ENCODE data around the gene SMARCA4. TPM values are rescaled to one million over a fixed set of nuclear protein-coding genes. Genes with fewer than 3 reads are reported as not detected.
A peak's percentile ranks its signal among the peaks of the same experiment; 100 is the strongest.

The SMARCA4 gene
- total RNA-seq, 1 donor from 2014 or later, result 74.2 TPM

DNA sequence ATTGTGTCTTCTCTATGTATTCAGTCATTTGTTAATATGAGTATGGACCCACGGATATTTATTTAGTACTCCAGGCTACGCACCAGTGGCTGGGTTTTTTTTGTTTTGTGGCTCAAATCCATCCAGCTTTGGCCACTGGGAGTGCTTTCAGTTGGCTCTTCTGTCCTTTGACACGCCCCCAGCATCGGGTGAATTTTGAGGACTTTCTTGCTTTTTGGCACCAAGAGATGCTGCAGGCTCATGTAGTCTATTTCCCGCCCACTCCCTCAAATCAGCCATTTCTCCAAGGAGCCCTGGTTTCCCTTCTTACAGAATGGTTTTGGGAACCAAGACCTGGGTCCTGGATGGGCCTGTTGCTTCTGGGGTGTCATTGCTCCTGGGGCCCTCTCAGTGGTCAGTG, 55.8 kb downstream of the SMARCA4 start:
- DNase-seq, result no peak

DNA sequence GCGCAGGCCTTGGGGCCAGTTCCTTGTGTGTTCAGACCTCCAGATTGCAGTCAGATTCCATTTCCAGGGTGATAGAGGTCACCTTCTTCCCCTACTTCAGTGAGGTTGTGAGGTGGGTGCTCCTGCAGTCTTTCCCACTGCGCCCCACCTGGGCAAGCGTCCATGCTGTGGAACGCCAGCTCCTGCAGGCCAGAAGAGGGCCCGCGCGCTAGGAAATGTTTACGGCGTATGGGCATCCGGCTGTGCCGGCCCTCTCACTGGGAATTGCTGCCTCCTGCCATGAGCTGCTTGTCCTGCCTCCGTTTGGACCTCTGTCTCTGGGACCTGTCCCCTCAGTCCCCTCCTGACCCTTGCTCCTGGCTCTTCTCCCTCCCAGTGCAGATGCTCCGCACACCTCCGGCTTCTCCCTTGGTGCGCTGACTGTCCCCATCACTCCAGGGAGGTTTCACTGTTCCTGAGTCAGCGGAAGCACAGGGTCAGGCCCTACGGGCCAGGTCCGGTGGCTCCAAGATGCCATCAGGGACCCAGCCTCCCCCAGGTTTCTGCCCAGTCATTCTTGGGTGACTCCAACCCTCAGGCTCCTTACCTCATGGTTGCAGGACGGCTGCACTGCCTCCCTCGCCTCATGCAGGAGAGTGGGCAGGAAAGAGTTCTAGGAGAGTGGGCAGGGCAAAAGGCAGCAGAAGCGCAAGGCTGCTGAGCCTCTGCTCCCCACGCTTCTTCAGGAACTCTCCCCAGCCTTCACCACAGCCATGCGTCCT, 56.6 kb downstream of the SMARCA4 start:
- DNase-seq, result no peak

GRCh38 chr19:11018179-11018578, 57.3 kb downstream of the SMARCA4 start:
- DNase-seq, result no peak

- DNase-seq, result no peak
Measured at GRCh38 chr19:11018763-11019162, 57.9 kb downstream of the SMARCA4 start.

DNA sequence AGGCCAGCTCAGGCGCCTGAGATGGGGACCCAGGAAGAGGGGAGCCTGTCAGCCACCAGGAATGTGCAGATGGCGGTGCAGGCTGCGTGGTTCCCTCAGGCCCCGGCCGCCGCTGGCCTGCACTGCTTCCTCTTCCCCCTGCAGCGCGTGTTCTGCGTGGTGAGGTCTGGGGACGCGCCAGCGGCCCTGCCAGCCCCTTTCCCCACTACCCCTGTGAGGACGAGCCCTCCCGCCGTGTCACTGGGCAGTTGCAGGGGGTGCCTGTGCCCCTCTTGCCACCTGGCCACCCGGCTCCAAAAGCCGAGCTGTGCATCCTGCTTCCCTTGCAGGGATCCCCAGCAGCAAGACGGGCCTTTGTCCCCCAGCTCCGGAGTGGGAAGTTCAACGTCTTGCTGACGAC, 58.4 kb downstream of the SMARCA4 start:
- DNase-seq, result no peak

GRCh38 chr19:11019824-11020223, 59.0 kb downstream of the SMARCA4 start:
- DNase-seq, result no peak

DNA sequence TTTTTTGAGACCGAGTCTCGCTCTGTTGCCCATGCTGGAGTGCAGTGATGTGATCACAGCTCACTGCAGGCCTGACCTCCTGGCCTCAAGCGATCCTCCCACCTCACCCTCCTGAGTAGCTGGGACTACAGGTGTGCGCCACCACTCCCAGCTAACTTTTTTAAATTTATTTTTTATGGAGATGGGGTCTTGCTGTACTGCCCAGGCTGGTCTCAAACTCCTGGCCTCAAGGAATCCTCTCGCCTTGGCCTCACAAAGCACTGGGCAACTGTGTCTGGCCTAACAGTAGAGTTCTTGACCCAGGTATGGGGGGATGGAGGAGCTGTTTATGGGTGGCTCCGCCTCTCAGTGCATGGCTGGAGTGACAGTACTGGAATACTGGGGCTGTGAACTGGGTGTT, 59.6 kb downstream of the SMARCA4 start:
- no peak for DNase-seq

DNA sequence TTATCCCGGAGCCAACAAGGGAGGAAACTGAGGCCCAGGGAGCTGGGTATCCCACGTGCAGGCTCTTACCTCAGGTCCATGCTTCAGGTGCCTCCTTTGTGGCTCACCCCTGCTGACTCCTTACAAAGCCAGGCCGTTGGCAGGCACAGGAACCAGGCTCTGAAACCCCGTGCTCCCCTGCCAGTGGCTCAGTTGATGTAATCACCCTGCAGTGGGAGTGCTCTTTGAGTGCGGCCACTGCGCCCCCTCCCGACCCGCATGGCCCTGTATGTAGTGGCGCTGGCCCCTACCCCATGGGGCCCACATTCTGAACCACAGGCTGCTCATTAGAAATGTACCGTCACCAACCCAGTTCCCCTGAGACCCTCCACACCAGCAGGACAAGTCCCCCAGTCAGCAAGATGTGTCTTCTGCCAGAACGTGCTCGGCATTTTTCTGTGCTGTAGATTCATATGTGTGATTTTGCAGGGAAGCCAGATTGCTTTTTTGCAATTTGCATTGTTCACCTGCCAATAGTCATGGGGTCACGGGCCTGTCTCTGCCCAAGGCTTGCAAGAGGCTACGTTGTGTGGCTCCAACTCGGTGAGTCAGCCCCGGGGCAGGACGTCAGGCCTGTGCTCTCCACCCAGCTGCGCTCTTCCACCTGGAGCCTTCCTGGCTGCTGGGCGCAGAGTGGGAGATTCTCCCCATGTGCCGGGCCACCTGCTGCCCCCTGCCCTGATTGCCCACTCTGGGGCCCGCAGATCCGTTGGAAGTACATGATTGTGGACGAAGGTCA, 60.3 kb downstream of the SMARCA4 start:
- no peak for DNase-seq

DNA sequence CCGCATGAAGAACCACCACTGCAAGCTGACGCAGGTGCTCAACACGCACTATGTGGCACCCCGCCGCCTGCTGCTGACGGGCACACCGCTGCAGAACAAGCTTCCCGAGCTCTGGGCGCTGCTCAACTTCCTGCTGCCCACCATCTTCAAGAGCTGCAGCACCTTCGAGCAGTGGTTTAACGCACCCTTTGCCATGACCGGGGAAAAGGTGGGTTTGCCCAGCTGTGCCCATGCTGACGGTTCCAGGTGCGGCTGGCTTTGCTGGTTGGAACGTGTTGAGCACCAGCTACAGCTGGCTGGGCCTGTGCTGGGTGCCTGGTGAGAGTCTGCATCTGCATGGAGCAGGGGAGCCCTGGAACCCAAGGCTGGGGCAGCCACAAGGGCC, 60.9 kb downstream of the SMARCA4 start:
- DNase-seq, result no peak

DNA sequence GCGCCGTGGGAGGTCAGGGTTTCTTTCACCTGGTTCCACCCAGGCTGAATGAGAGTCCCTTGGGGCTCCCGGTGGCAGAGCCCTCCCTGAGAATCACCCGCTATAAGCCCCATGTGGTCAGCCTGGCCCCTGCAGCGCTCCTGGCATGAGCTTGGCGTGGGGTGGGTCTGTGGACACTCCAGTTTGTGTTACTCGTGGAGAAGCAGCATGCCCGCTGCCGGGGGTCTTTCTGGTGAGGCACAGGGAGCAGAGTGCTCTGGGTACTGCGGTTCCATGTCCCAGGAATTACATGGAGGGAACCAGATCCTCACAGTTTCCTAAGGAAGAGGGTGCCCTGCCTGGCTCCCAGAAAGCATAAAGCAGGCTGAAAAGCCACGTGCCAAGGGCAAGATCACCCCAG, 62.2 kb downstream of the SMARCA4 start:
- no peak for DNase-seq

- no peak for DNase-seq
Measured at GRCh38 chr19:11023710-11024109, 62.9 kb downstream of the SMARCA4 start.

- no peak for DNase-seq
Measured at GRCh38 chr19:11024259-11024658, 63.4 kb downstream of the SMARCA4 start.

DNA sequence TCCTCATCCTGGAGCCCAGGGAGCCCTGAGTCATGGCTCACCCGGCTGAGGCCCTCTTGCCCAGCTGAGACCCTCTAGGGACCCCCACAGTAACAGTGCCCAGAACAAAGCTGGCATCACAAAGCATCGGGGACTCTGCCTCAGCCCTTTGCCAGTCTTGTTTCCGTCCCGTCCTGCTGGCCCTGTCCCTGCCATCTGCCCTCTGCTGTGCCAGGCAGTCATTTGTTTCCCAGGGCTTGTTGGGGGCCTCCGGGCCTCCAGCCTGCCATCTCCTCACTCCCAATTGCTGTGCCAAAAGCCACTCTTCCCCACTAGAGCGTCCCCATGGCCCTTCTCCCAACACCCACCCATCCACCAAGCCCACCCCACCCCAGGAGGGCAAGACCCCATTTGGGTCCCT, 64.2 kb downstream of the SMARCA4 start:
- no peak for DNase-seq

DNA sequence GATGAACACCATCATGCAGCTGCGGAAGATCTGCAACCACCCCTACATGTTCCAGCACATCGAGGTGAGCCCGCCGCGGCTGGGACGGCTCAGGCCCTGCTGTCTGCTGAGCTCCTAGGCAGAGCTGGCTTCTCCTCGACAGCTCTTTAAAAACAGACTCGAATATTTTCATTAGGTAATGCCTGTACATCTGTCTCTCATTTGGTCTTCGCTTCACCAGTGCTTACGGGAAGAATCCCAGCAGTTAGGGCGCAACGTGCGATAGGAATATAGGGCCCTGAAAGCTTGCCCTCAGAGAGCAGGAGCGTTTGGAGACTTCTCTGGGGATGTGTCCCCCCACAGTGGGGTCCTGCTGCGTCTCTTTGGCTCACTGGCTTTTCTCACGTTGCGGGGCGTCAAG, 64.6 kb downstream of the SMARCA4 start:
- no peak for DNase-seq

- no peak for DNase-seq
Measured at GRCh38 chr19:11025997-11026396, 65.2 kb downstream of the SMARCA4 start.

DNA sequence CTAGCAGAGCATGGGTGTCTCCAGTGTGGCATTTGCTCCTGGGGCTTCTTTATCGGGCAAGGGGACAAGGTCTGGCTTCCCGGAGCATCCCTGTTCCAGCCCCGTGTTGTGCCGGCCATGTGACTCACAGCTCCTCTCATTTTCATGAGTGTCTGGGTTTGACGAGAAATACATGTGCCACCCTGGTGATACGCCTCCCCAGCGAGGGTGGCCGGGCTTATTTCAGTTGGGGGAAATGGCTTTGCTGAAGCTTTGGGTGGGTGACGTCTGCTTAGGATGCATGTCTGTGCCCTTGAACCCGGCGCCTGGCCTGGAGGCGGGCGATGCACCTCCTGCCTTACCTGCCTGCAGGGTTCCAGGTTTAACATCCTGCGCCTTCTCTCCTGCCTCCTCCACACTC, 66.6 kb downstream of the SMARCA4 start:
- DNase-seq, result no peak

DNA sequence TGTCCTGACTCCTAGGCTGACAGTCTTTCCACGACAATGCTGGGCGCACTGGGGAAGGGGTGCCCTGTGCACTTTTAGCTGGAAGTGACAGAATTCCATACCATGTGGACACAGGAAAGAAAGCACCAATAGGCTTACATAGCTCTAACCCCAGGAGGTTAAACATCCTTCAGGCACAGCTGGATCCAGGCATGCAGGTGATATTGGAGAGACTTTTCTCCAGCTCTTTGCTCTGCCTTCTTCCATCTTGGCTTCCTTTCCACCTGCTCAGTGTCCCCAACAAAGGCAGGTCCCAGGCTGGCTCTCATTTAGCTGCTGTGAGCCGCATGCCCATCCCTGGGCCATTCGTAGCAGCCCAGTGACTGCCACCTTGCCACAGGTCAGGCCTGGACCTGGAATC, 67.3 kb downstream of the SMARCA4 start:
- no peak for DNase-seq

GRCh38 chr19:11031421-11032070, 70.7 kb downstream of the SMARCA4 start:
- no peak for DNase-seq

DNA sequence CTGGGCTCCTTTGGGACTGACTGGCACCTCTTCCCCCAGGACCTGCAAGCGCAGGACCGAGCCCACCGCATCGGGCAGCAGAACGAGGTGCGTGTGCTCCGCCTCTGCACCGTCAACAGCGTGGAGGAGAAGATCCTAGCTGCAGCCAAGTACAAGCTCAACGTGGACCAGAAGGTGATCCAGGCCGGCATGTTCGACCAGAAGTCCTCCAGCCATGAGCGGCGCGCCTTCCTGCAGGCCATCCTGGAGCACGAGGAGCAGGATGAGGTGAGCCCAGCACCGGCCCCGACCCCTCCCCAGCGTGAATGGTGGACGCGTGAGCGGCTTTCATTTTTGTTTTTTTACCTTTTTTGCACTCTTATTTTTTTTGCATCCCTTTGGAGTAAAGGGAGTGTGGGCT, 72.4 kb downstream of the SMARCA4 start:
- DNase-seq, result no peak

DNA sequence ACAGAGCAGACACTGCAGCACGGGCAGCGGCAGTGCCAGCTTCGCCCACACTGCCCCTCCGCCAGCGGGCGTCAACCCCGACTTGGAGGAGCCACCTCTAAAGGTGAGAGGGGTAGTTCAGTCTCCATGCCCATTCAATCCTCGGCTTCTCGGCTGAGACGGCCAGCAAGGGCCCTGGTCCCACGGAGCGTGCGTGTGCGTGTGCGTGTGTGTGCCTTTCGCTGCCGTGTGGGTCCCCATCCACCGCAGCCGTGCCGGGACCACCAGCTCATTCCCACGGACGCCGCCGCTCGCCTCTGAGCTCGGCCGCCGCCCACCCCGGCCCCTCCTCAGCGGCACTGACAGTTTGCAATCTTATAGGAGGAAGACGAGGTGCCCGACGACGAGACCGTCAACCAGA, 72.9 kb downstream of the SMARCA4 start:
- no peak for DNase-seq

GRCh38 chr19:11034449-11035213, 73.8 kb downstream of the SMARCA4 start:
- DNase-seq, result no peak

DNA sequence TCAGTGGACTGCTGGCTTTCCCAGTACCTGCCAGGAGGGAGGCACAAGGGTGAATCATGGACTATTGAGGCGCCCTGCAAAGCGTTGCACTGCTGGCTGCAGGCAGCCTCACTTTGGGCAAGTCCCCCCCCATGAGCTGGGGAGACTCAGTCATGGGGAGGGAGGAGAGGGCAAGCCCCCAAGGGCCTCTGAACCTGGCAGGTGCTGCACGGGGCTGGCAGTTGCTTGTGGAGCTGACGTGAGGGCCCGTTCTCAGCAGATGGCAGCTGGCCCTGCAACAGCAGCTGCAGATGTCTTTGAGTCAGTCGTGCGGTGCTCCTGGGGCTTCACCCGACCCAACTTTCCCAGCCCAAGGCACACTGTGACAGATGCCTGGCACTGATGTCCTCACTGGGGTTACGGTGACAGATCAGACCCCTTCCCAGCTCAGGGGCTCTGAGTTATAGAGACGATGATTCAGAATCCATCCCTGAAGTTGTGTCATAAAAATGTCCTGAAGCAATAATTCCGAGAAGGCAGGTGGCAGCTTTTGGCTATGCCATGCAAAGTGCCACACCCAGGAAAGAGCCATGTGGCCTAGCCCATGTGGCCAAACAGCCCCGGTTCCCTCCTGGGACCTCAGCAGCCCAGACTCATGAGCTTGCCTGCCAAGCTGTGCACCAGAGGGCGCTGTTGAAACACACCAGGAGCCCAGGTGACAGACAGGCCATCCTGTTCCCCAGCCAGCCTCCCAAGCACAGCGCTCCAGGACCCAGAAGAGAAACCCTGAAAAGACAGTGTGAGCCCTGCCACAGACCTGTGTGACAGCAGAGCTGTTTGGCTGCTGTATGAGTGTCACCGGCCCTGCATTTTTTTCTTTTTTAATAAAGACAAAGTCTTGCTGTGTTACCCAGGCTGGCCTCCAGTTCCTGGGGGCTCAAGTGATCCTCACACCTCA, 74.9 kb downstream of the SMARCA4 start:
- DNase-seq, result peak; percentile 95

Data from dermis blood vessel endothelial cell (primary cell).